GM10847 (cell line): ENCODE data around the gene HAGHL.

Experiments
- POLR2A ChIP-seq: IDR thresholded peaks from 2 replicates; pipeline ENCODE4 v1.6.1; 2011; ENCODE audit not compliant: insufficient read length; ENCODE audit errors: extremely low read depth

The HAGHL gene

GRCh38 chr16:743794-744500 lies 17.0 kb downstream of the HAGHL start:
- no peak for TF ChIP-seq POLR2A

- no peak for TF ChIP-seq POLR2A
These were observed 18.8 kb downstream of the HAGHL start for GRCh38 chr16:745739-746138.

- no peak for TF ChIP-seq POLR2A
These were observed 19.7 kb downstream of the HAGHL start for GRCh38 chr16:746637-747036.

GRCh38 chr16:747978-748746 lies 21.3 kb downstream of the HAGHL start:
- no peak for TF ChIP-seq POLR2A

GRCh38 chr16:749010-749409 lies 22.1 kb downstream of the HAGHL start:
- TF ChIP-seq POLR2A = no peak

GRCh38 chr16:750485-750884 lies 23.6 kb downstream of the HAGHL start:
- no peak for TF ChIP-seq POLR2A

- no peak for TF ChIP-seq POLR2A
These were observed 24.5 kb downstream of the HAGHL start for GRCh38 chr16:751152-752006.

- TF ChIP-seq POLR2A = no peak
These were observed 25.1 kb downstream of the HAGHL start for GRCh38 chr16:752007-752312.

- TF ChIP-seq POLR2A = no peak
These were observed 27.8 kb downstream of the HAGHL start for GRCh38 chr16:754656-755055.

GRCh38 chr16:756428-756827 lies 29.5 kb downstream of the HAGHL start:
- no peak for TF ChIP-seq POLR2A

- no peak for TF ChIP-seq POLR2A
These were observed 32.4 kb downstream of the HAGHL start for GRCh38 chr16:759110-759910.

GRCh38 chr16:760065-760464 lies 33.2 kb downstream of the HAGHL start:
- no peak for TF ChIP-seq POLR2A

GRCh38 chr16:760545-761343 lies 33.8 kb downstream of the HAGHL start, which contains the start of gene MSLN:
Gene MSLN (plus strand): TSS chr16:760734. CDS start chr16:762681, 1,947 bp downstream.
- TF ChIP-seq POLR2A = no peak
